C1 segment of cervical spinal cord (tissue), 14 donors: ENCODE data around the gene RTCA.
"Not testable (repeated sequence)": the region's sequence is repeated elsewhere in the genome, so short reads cannot be mapped to it uniquely, and the experiment has no call there.

Experiments
- DNase-seq, 14 donors: peaks; one replicate each; lab custom pipeline; 2025; lab: John Stamatoyannopoulos, UW

The RTCA gene

DNA sequence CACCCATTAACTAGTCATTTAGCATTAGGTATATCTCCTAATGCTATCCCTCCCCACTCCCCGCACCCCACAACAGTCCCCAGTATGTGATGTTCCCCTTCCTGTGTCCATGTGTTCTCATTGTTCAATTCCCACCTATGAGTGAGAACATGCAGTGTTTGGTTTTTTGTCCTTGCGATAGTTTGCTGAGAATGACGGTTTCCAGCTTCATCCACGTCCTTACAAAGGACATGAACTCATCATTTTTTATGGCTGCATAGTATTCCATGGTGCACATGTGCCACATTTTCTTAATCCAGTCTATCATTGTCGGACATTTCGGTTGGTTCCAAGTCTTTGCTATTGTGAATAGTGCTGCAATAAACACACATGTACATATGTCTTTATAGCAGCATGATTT is 7.6 kb upstream of the RTCA start:
- not testable (repeated sequence) for DNase-seq

DNA sequence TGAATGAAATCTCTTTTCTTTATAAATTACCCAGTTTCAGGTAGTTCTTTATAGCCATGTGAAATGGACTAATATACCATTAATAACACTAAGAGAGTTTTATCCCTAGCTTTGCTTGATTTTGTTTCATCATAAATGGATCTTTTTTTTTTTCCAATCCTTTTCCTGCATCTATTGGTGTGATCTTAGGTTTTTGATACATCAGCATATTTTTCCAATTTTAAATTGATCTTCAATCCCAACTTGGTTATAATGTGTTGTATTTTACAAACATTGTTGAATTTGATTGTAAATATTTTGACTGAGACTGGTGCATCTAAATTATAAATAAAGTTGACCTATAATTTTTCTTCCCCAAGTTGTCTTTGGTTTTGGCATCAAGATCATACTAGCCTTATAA is 4.3 kb upstream of the RTCA start:
- no peak for DNase-seq

DNA sequence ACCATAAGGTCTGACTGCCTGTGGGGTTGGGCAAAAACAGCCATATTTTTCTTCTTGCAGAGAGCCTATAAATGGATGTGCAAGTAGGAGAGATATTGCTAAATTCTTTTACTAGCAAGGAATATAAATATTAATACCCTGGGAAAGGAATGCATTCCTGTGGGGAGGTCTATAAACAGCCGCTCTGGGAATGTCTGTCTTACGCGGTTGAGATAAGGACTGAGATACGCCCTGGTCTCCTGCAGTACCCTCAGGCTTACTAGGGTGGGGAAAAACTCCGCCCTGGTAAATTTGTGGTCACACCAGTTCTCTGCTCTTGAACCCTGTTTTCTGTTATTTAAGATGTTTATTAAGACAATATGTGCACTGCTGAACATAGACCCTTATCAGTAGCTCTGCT is 1.9 kb upstream of the RTCA start:
- DNase-seq = not testable (repeated sequence)

DNA sequence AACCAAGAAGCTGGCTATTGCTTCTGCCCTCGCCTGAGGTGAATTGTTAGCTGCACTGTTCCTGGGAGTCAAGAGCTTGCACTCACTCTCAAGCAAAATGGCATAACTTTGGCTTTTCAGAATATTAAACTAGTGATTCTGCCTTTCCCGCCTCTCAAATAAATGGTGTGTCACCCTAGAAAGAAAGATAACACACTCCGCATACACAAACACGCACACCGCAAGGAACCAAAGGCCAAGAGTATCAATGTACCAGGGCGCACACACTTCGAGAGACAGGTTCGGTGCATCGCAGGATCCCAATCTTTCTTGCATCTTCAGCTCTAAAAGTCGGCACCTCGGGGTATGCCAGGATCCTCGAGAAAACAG is 470 bp upstream of the RTCA start:
- peak in 2 of 14 donors; percentile 33 to 49 for DNase-seq

DNA sequence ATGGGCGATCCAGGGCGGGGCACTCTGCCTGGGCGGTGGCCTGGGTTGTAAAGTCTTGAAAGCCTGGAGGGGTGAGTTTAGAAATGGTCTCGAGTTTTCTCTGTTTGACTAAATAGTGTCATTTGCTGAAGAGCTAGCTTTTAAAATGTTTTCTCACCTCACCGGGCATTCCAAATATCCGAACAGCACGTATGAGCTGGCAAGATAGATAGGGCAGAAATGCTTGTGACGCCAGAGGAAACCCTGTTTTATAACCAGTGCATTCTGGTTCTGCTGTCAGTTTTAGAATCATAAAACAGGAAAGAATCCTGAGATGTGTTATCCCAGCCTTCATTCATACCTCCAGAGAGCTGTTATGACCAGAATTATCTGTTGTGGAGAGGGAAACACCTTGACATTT is 725 bp downstream of the RTCA start:
- DNase-seq = peak in 1 of 14 donors; percentile 18

DNA sequence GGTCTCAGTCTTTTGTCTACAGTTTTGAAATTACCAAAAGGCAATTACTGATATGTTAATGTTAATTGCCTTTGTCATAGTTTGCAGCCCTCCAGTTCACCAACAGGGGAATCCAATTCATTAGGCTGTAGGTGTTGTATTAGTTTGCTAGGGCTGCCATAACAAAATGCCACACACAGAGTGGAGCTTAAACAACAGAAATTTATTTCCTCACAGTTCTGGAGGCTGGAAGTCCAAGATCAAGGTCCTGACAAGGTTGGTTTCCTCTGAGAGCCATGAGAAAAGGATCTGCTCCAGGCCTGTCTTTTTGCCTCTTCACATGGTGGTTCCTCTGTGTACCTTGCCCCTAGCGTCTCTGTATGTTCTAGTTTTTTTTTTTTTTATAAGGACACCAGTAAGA is 1.3 kb downstream of the RTCA start:
- DNase-seq = no peak

DNA sequence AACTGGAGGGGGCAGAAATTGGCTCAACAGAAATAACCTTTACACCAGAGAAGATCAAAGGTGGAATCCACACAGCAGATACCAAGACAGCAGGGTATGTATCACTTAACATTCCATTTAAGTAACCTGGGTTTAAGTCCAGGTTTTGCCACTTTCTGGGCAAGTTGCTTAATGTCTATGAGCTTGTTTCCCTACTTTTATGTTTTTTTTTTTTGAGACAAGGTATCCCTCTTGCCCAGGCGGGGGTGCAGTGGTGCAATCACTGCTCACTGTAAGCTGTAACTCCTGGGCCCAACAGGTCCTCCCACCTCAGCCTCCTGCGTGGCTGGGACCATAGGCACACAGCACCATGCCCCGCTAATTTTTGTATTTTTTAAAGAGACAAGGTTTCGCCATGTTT is 2.2 kb downstream of the RTCA start:
- no peak for DNase-seq

DNA sequence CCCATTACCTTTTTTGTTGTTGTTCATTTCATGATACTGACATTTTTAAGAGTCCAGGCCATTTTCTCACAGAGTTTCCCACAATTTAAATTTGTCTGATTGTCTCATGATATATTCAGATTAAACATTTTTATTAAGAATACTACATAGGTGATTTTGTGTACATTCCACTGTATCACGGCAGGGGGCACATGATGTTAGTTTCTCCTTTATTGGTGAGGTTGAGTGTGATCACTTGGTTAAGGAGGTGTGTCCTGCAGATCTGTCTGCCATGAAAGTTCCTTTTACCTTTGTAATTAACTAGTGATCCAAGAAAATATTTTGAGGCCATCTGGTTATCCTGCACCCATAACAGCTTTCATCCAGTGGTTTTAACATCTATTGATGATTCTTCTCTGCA is 11.8 kb downstream of the RTCA start:
- DNase-seq = no peak

DNA sequence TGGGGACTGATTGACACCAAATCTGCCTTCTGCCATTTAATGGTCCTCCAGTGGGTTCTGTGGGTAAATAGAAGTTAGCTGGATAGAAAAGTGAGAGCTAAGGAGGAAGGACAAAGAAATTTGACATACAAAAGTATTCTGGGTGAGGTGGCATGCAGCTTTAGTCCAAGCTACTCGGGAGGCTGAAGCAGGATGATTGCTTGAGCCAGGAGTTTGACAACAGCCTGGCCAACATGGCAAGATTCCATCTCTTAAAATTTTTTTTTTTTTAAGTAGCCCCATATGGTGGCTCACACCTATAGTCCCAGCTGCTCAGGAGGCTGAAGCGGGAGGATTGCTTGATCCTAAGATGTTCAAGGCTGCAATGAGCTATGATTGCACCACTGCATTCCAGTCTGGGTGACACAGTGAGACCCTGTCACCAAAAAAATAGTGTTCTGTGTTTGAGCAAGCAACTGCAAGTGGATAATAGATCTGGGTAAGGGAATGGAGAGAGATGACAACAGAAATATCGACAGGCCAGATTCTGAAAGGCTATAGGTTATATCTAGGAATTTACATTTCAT is 13.4 kb downstream of the RTCA start:
- no peak for DNase-seq

DNA sequence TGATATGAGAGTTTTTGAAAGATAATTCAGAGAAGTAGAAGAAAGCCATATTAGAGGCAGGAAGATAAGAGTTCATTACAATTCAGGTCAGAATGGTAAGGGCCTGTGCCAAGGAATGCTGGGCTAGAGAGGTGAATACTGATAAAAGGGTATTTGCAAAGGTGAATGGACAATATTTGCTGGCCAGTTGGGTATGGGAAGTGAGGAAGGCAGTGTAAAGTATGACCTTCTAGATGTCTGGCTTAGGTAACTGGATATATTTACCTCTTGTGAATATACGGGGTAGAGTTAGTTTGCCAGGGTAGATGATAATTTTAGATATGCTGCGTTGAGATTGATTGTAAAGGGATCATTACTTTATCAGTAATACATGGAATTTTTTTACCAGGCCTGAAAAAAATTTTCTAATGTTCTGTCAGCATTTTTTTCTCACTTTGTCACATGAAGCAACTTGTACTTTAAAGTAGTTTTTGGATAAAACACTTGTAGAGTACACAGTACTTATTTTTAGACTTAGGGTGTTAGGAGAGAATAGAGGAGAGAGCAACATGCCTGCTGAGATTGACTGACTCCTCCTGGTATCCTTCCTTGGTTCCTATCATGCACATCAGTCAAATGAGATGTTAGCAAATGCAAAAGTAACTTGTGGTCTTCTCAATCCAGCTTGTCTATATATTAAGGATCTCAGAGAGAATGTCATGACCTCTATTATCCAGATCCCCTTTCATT is 14.1 kb downstream of the RTCA start:
- DNase-seq = no peak

DNA sequence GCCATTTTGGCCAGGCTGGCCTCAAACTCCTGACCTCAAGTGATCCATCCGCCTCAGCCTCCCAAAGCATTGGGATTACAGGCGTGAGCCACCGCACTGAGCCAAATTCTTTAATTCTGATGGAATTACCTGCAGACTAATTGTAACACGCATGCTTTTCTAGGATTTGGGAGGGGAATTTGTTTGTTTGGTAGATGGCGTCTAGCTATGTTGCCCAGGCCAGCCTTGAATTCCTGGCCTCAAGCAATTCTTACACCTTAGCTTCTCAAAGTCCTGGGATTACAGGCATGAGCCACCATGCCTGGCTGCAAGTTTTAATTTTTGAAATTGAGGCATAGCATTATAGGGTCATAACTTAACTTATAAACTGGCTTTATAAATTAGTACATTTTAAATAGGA is 18.6 kb downstream of the RTCA start:
- DNase-seq = no peak

DNA sequence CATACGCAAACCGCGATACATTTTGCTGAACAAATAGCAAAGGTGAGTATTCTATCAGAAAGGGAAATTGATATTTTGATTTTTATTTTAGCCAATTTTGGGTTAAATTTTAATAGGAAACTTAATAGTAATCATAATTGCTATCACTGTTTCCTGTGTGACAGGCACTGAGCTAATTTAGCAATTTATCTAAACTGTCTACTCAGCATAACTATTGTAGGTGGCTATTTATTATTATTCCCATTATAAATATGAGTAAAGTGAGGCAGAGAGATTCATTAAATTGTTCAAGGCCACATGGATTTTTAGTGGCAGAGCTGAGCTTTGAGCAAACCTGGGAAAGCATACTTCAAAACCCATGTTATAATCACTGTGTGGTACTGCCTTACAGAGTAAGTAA is 21.1 kb downstream of the RTCA start:
- no peak for DNase-seq

DNA sequence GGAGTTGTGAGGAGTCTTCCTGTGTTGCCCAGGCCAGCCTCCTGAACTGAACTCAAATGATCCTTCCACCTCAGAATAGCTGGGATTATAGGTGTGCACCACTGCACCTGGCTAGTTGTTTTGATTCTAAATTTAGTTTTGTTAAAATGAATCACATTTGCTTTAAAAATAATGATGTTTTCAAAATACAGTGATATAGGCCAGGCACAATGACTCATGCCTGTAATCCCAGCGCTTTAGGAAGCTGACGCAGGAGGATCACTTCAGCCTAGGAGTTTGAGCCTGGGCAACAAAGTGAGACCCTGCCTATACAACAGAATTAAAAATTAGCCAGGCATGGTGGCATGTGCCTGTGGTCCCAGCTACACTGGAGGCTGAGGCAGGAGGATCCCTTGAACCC is 24.3 kb downstream of the RTCA start:
- no peak for DNase-seq

DNA sequence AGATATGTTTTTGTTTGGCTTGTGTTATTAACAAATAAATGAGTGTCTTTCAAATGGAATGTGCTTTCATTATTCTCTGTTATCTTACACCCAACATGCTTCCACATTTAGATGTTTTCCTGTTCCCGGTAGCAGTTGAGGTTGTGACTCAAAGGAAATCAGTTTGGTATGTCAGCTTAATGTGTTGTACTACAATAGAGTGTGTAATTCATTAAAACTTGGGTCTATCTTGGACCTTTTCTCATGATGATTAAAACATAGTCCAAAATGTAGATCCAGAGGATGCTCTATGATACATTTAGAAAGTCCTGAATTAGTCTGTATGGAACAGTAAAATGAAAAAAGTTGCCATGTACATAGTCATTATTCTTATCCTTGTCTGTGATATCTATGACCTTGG is 26.7 kb downstream of the RTCA start:
- DNase-seq = no peak

DNA sequence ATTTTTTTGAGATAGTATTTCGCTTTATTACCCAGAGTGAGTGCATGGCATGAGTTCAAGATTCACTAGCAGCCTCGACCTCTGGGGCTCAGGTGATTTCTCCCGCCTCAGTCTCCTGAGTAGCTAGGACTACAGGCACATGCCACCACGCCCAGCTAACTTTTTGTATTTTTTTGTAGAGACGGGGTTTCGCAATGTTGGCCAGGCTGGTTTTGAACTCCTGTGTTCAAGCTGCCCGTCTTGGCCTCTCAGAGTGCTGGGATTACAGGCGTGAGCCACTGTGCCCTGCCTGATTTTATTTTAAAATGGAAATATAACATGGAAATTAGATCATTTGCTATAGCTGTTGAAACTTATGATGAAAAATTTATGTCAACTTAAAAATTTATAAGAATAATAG is 30.1 kb downstream of the RTCA start:
- no peak for DNase-seq

DNA sequence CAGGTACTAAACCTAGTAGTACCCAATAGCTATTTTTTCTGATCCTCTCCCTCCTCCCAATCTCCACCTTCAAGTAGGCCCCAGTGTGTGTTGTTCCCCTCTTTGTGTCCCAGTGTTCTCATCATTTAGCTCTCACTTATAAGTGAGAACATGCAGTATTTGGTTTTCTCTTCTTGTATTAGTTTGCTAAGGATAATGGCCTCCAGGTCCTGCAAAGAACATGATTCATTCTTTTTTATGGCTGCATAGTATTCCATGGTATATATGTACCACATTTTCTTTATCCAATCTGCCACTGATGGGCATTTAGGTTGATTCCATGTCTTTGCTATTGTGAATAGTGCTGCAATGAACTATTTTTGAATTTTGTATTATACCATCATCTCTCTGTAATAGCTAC is 31.0 kb downstream of the RTCA start:
- not testable (repeated sequence) for DNase-seq

DNA sequence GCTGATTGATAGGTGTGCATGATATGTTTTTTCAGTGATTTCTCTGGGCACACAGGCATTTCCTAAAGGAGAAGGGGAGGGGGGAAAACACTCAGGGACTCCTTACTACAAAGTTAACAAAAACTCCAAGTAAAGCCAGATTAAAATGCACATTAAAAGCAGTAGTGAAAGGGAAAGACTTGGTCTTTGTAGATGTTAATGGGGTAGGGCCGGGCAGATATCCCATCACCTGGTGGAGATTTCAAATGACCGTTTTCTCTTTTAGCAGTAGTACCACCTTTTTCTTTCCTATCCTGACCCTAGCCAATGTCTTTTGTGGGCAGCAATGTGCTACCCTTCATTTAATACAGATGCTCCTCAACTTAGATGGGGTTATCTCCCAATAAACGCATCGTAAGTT is 32.5 kb downstream of the RTCA start:
- no peak for DNase-seq

DNA sequence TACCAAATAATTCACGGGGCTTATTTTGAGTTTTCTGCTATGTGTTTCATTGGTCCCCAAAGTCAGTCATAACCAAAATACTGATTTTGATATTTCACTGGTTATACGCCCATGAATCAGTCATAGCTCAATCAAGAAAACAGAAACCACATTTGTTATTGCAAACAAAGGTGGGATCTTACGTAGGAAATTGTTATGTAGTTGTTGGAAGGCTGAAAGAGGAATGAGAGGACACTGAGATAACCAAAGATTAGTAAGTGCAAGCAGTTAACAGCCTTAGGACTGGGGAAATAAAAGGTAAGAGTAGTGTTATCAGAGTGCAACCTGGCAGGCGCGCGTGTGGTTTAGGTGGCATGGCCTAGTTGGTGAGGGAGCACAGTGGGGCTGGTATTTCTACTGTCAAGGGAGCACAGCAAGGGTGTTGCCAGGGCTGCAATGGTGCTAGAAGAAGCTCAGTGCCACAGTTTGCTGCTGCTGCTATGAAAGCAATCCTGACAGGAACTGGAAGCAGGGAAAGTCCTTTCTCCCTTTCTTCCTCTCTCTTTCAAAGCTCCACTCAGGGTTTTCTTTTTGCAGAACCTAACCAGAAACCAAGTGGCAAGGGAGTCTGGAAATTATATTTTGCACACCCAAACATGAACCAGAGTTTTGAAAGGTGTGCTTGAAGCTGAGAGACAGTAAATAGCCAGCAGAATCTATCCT is 33.7 kb downstream of the RTCA start:
- no peak for DNase-seq

DNA sequence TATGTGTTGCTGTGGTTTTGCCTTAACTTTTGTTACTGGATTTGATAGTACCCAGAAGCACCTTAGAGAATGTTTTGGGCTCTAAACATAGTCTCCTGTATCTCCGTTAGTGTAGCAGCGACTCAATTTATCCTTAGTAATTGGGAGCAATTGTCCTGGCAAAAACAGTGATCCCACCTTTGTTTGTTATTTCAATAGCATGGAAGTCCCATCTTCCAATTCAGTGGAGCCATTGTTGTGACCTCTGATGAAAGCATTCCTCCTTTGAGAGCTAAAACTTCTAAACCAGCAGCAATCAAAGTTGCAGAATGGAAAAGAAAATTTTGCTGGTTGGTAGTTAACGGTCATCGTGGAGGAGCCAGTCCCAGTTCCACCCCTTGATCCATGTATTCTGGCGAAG is 34.7 kb downstream of the RTCA start:
- DNase-seq = no peak

DNA sequence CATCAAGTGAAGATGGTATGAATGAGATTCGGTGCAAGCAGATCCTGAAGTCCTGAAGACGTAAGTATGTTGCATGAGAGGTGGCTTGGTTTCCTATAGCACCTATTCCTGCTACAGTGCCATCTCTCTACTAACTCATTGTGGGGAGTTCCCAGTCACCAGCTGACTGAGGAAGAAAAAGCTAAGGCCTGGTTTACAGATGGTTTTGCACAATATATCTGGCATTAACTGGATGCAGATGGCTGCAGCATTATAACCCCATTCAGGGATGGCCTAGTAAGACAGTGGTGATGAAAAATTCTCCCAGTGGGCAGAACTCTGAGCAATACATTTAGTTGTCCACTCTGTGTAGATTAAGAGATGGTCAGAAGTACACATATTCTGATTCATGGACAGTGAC is 36.7 kb downstream of the RTCA start:
- DNase-seq = no peak

DNA sequence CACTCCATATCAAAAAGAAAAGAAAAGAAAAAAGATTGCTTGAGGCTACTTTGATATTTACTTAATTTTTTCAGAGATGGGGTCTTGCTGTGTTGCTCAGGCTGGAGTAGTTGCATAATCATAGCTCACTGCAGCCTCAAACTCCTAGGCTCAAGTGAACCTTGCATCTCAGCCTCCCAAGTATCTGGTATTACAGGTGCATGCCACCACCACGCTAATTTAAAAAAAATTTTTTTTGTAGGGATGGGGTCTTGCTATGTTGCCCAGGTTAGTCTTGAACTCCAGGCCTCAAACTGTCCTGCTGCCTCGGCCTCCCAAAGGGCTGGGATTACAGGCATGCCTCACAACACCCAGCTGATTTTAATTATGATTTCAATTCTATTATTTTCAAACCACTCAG is 38.2 kb downstream of the RTCA start:
- no peak for DNase-seq

DNA sequence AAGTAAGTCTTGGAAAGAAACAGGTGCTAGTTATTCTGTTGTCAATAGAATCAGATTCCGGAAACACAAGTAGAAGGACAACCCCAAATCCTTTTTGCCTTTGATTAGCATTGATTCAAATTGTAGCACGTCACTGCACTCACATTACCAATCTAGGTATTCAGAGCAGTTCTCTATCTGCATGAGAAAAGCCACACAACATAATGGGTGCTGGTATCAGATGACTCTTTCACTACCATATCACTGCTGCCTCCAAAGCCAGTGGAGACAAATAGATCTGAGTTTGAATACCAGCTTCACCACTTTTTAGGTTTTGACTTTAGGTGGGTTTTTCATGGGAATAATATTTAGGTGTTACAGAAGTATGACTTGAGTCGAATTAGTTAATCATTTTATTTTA is 38.9 kb downstream of the RTCA start:
- DNase-seq = no peak

DNA sequence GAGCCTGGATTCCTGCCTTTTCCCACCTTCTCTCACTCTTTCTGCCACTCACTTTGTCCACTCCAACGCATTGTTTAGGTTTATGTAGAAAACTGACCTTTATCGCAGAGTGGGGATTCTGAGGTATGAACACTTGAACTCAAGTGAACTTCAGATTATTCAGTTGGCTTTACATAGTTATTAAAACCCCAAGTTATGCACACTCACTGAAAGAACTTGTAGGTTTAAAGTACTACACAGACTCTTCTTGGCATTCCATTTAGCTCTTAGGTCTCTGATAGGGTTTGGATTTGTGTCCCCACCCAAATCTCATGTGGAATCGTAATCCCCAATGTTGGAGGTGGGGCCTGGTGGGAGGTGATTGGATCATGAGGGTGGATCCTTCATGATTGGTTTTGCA is 39.9 kb downstream of the RTCA start:
- DNase-seq = no peak
